Posterior vena cava (tissue), 2 donors: ENCODE data around the gene KPNA3. TPM values are rescaled to one million over a fixed set of nuclear protein-coding genes. Genes with fewer than 3 reads are reported as not detected.
"Not testable (repeated sequence)": the region's sequence is repeated elsewhere in the genome, so short reads cannot be mapped to it uniquely, and the experiment has no call there.

ENCODE experiments used
- DNase-seq: peaks from one replicate; pipeline ENCODE4 v3.0.0-alpha.2; 2020; ENCODE audit warnings: low spot score
- intact Hi-C, 2 donors: fragments of 100-400 bp; cut with DNase I; formaldehyde crosslinking; loops; one replicate each; pipeline versions ENCODE4 v1.14.1 to v1.14.2; 2022 to 2023
- total RNA-seq, 2 donors: library from RNA; stranded (reverse); fragmentation: NEBNext Ultra II Directional; extraction: Animal tissue kit (Norgen Biotek cat#: 25700); gene quantifications; one replicate each; pipeline ENCODE4 v1.2.1, GENCODE V29; 2021
- donor health status: DM: yes; HTN: yes; CAD: no.
- donor health status: DM: yes; HTN: yes; CAD: no.

KPNA3 gene
- total RNA-seq, 2 donors from 2014 or later = 38.0 to 54.4 TPM

DNA sequence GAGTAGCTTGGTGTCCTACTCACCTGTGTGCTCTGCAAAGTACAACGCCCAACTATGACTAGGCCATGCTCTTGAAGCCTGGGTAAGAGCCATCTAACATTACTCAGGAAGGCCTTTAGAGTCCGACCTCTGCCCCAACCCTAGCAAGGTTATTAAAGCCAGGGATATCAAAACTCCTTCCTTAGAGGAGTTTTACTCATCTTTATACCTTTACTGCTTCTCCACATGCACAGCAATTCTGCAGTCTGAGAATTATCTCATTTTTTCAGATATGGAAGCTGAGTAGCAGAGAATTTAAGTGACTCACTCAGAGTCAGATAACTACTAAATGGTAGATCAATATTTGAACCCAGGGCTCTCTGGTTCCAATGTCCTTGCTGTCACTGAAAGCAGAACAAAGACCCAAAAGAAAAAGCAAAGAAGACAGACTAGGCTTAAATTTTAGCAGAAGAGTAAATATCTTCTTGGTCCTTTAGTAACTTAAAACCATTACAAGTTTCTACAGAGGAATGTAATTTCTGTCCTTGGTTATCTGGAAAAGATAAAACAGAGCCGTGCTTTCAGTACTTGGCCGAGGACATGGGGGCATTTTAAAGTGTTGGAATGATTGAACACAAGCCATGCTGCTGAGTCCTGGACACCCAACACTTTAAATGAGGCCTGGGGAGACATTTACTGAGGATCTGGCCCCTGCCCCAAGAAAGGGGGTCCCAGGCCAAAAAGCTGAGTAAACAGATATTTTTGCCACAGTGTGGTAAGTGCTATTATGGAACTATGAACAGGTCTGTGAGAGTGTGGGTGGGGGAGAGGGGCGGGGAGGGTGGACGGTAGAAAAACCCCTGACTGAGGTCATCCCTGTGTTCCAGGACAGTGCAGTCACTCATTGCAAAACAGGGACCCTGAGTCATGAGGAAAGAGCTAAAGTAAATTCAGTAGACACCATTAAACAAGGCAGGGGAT is 18.4 kb upstream of the KPNA3 start:
- DNase-seq = no peak
- intact Hi-C loops = no loop called here

DNA sequence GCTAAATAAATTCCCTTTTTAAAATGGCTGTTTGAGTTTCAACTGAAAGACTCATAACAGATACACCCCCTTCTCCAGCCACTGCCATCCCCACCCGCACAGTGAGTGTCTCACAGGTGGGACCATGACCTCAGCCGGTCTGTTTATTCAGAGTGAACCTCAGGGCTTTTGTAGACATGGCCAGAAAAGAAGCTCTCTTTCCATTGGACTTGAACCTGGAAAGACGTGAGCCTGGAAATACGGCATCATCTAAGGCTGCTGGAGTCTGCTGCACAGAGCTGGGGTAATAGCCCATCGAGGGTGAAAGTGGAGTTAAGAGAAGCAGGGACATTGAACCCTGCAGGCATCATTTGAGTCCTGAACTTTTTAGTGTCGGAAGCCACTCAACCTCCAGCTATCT is 15.2 kb upstream of the KPNA3 start:
- intact Hi-C loops = no loop called here
- DNase-seq = no peak

- no peak for DNase-seq
- intact Hi-C loops = no loop called here
Observed at GRCh38 chr13:49806126-49806536, 13.6 kb upstream of the KPNA3 start.

GRCh38 chr13:49803047-49803446 is 10.6 kb upstream of the KPNA3 start:
- DNase-seq, intact Hi-C loops: not testable (repeated sequence)

- DNase-seq = no peak
- intact Hi-C loops = no loop called here
Observed at GRCh38 chr13:49802426-49802825, 9.9 kb upstream of the KPNA3 start.

- DNase-seq = peak; percentile 84
- intact Hi-C loops = no loop called here
Observed at GRCh38 chr13:49791711-49792549, 552 bp downstream of the KPNA3 start.

DNA sequence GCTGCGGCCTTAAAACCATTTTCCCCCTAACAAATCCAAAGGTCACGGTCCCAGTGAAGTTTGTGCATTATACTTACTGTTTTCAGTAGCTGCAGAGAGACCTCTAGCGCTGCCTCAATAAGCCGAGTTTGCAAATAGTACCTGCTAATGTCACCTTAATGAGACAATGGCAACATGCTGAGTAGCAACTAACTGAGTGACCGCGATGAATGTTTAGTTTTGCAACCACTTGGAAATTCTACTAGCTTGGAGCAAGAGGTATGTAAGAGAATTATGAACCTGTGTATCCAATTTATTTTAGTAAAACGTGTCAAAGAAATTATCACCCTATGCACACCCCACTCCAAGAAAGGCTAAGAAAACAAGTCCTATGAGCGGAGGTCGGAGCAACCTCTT is 1.2 kb downstream of the KPNA3 start:
- intact Hi-C loops = no loop called here
- DNase-seq = no peak

- intact Hi-C loops = loop anchor here in 1 of 2 donors (2.0 kb wide), 1 partner anchor 99 kb away; the partner anchor contains the start of gene EBPL
- no peak for DNase-seq
Observed at GRCh38 chr13:49789968-49790367, 2.5 kb downstream of the KPNA3 start.

DNA sequence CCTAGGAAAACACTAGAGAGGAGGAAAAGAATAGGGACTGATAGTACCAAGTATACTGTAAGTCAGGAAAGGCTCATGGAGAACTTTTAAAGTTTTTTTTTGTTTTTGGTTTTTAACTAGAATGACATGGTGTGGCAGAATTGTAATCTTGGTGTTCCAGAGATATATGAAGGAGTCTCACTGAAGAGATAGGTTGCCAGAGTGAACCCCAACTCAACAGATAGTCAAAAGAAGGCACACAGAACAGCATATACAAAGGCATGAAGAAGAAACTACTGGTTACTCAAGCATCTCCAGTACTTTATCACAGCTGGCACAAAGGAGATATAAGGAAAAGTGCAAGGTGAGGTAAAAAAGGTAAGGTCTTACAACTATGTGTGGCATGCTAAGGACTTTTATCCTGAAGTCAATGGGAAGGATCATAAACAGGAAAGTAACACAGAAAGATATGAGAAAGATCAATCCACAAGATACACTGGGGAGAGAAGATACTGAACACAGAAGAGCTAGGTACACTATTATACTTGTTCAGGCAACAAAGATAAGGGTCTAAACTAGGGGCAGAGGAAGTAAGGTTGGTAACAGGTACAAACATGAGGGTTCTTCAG is 6.0 kb downstream of the KPNA3 start:
- DNase-seq = no peak
- intact Hi-C loops = no loop called here

DNA sequence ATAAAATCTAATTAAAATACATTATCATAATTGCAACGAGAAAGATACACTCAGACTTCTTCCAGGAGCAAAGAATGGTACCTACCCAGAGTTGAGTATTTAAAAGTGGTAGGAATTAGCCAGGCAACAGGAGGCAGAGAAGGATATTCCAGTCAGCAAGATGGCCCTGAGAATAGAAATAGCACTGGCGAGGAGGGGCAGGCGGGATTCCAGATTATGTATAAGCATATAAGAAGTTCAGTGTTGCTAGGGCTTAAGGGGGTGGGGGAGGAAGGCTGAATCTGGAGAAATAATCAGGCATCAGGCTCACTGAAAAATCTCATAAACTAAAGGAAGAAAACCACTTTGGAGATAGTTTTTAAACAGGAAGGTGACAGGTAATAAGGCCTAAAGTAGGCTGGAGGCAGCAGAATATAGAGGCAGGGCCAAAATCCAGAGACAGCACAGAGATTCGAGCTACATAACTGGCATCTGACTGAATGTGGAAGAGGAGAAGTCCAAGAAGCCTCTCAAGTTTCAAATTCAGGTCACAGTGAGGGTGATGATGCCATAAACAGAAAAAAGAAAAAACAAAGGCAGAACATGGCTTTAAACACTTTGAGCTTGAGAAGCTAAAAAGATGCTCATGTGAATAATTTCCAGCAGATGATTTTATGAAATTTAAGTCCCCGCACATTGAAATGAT is 7.5 kb downstream of the KPNA3 start:
- DNase-seq = no peak
- intact Hi-C loops = no loop called here

- intact Hi-C loops = no loop called here
- DNase-seq = no peak
Observed at GRCh38 chr13:49783865-49784264, 8.6 kb downstream of the KPNA3 start.

DNA sequence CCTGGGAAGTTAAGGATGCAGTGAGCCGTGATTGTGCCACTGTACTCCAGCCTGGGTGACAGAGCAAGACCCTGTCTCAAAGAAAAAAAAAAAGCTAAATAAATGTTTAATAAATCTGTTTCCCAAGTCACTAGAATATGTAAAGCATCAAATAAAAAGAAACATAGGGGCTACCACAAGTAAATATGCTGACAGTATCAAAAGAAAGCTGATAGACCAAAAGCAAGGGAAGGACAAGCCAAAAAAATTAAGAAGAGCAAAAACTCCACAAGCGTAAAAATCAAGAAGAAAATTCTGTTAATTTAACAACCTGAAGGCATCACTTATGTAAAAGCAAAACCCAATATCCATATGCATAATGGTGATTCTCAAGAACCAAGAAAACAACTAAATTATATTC is 9.7 kb downstream of the KPNA3 start:
- no peak for DNase-seq
- intact Hi-C loops = no loop called here

GRCh38 chr13:49781806-49782205 is 10.7 kb downstream of the KPNA3 start:
- intact Hi-C loops = no loop called here
- DNase-seq = no peak

GRCh38 chr13:49779721-49780120 is 12.8 kb downstream of the KPNA3 start:
- intact Hi-C loops = no loop called here
- no peak for DNase-seq

DNA sequence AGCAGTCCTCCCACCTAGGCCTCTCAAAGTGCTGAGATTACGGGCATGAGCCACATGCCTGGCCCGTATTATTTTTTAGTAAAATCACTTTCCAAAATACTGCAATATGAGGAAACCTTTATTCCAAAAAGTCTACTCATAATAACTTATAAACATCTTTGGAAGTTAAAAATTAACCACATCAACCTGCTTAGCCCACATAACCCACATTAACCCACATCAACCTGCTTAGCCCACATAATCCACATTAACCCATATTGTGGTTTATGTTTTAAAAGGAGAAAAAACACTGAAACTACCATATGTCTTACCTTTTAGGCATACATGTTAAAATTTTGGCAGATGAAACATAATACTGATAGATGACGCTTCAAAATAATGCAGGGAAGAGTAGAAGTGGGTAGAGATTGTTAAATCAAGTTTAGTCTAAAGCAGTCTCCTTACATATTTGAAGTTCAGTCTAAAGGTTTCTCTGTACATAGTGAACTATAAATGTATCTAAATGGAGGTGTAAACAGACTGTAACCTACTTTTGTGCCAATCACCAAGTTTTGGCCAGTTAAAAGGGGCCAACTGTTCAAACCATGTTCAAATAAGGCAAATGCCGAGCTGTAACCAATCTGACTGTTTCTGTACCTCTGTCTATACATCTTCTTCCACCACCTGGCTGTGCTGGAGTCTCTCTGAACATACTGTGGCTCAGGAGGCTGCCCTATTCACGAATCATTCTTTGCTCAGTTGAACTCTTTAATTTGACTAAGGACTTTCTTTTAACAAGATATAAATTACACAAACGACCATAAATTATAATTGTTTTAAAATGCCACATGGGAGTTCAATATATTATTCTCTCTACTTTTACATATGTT is 14.5 kb downstream of the KPNA3 start:
- intact Hi-C loops = no loop called here
- DNase-seq = no peak

DNA sequence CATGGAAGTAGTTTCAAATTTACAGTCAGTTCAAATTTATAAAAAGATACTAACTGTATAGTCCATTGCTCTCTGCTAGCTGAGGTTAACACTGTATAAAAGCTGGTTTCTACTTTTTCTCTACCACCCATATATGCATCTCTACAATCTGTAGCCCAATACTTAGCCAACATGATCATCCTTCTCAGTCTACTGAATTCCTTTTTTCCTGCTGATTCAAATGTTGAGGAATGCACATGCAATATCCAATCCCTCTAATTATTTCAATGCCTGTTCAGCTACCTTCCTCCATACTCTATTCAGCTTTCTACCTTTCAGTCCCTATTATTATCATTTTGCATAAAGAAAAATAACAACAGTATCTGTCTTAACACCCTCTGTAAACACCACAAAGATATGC is 15.6 kb downstream of the KPNA3 start:
- DNase-seq = no peak
- intact Hi-C loops = no loop called here

GRCh38 chr13:49774376-49775005 is 18.0 kb downstream of the KPNA3 start:
- intact Hi-C loops = no loop called here
- DNase-seq = no peak

DNA sequence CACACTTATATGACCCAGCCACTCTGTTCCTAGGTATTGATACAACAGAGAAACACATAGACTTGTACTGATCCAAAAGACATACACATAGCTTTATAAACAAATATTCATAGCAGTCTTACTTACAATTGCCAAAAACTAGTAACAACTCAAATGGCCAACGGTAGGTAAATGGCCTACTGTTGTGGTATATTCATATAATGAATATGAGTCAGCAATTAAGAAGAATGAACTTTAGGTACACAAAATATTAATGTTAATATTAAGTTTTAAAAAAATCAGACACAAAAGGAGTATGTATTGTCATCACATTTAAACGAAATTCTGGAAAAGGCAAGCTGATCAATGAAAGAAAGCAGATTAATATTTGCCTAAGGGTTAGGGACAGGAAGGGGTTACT is 19.7 kb downstream of the KPNA3 start:
- DNase-seq = no peak
- intact Hi-C loops = no loop called here
